RWPE1 (cell line): ENCODE data around the gene SETDB1.

Source experiments
- CTCF ChIA-PET: fragments of 350-600 bp; sonication (Branson Sonifier 250); formaldehyde crosslinking; extraction: SDS; loops from one replicate; lab custom pipeline; 2021; lab: Yijun Ruan, JAX
- POLR2A ChIA-PET: fragments of 400-600 bp; formaldehyde crosslinking; extraction: SDS; loops from one replicate; lab custom pipeline; 2020; ENCODE audit warnings: antibody characterized with exemption; ENCODE audit not compliant: low non-redundant PET; lab: Yijun Ruan, JAX
- DNase-seq: peaks from one replicate; pipeline ENCODE4 v3.0.0; 2012; ENCODE audit warnings: low spot score
- H3K27ac ChIP-seq: fragments of 450-650 bp; 2 replicates; pipeline ENCODE4 v1.5.1; 2017
- CTCF ChIP-seq: fragments of 450-650 bp; conservative IDR thresholded peaks from 2 replicates; pipeline ENCODE4 v1.5.1; 2017; ENCODE audit warnings: low read depth, mild to moderate bottlenecking

The SETDB1 gene

GRCh38 chr1:150965605-150966004 lies 39.4 kb downstream of the SETDB1 start:
- no peak overlapping the region for H3K27ac ChIP-seq
- POLR2A ChIA-PET, result no interaction called here
- CTCF ChIA-PET, result interaction anchor here (0.6 kb wide), 2 partner anchors 38 to 442 kb away, joined by 3 read pairs; no protein-coding TSS in a partner anchor
- no peak for TF ChIP-seq CTCF
- no peak for DNase-seq

GRCh38 chr1:150966011-150966410 lies 39.8 kb downstream of the SETDB1 start:
- ChIA-PET POLR2A (no interaction called here), CTCF (interaction anchor here (0.5 to 1.0 kb wide), 5 partner anchors 10 to 685 kb away, joined by 3 to 4 read pairs (median 3); no protein-coding TSS in a partner anchor)
- no peak for DNase-seq
- TF ChIP-seq CTCF, result no peak
- H3K27ac ChIP-seq, result no peak overlapping the region

- POLR2A ChIA-PET, result no interaction called here
- TF ChIP-seq CTCF, result no peak
- no peak for DNase-seq
- CTCF ChIA-PET, result no interaction called here
- H3K27ac ChIP-seq, result peak overlapping the region; percentile 91
Observed at GRCh38 chr1:150967936-150968335, 41.8 kb downstream of the SETDB1 start.

GRCh38 chr1:150968491-150968890 lies 42.3 kb downstream of the SETDB1 start:
- ChIA-PET POLR2A (no interaction called here), CTCF (interaction anchor here (1.0 kb wide), 1 partner anchor 11 kb away, joined by 4 read pairs; no protein-coding TSS in a partner anchor)
- H3K27ac ChIP-seq, result peak overlapping the region; percentile 91
- no peak for DNase-seq
- TF ChIP-seq CTCF, result no peak

GRCh38 chr1:150969626-150970025 lies 43.5 kb downstream of the SETDB1 start:
- H3K27ac ChIP-seq, result peak overlapping the region; percentile 91
- ChIA-PET POLR2A (no interaction called here), CTCF (no interaction called here)
- no peak for DNase-seq
- no peak for TF ChIP-seq CTCF

- ChIA-PET CTCF (no interaction called here), POLR2A (no interaction called here)
- H3K27ac ChIP-seq, result peak overlapping the region; percentile 91
- TF ChIP-seq CTCF, result no peak
- DNase-seq, result no peak
Observed at GRCh38 chr1:150970808-150971582, 44.8 kb downstream of the SETDB1 start.
